AG09309 (cell line): ENCODE data around the gene RASGRP4.

Source experiments
- DNase-seq: peaks from one replicate; pipeline ENCODE4 v3.0.0-alpha.2; 2010; ENCODE audit warnings: low read depth
- H3K4me3 ChIP-seq: 2 replicates; pipeline ENCODE4 v1.5.1; 2011; ENCODE audit warnings: mild to moderate bottlenecking, low read depth, low read length, moderate library complexity; ENCODE audit not compliant: control insufficient read depth
- CTCF ChIP-seq: IDR thresholded peaks from 2 replicates; pipeline ENCODE4 v1.5.1; 2011; ENCODE audit warnings: mild to moderate bottlenecking, low read depth, low read length, inconsistent platforms; ENCODE audit not compliant: insufficient read depth, control insufficient read depth; ENCODE audit errors: missing control alignments

Gene RASGRP4

GRCh38 chr19:38449518-38449917 is 23.5 kb upstream of the RASGRP4 start:
- DNase-seq: no peak
- no peak for TF ChIP-seq CTCF
- no peak overlapping the region for H3K4me3 ChIP-seq

GRCh38 chr19:38448225-38448624 is 22.2 kb upstream of the RASGRP4 start:
- DNase-seq: no peak
- no peak for TF ChIP-seq CTCF
- no peak overlapping the region for H3K4me3 ChIP-seq

GRCh38 chr19:38445362-38445761 is 19.3 kb upstream of the RASGRP4 start:
- H3K4me3 ChIP-seq: no peak overlapping the region
- TF ChIP-seq CTCF: no peak
- DNase-seq: no peak

- TF ChIP-seq CTCF: no peak
- no peak for DNase-seq
- no peak overlapping the region for H3K4me3 ChIP-seq
Observed at GRCh38 chr19:38444026-38444425, 18.0 kb upstream of the RASGRP4 start.

- no peak for TF ChIP-seq CTCF
- H3K4me3 ChIP-seq: no peak overlapping the region
- no peak for DNase-seq
Observed at GRCh38 chr19:38443458-38443999, 17.5 kb upstream of the RASGRP4 start.

DNA sequence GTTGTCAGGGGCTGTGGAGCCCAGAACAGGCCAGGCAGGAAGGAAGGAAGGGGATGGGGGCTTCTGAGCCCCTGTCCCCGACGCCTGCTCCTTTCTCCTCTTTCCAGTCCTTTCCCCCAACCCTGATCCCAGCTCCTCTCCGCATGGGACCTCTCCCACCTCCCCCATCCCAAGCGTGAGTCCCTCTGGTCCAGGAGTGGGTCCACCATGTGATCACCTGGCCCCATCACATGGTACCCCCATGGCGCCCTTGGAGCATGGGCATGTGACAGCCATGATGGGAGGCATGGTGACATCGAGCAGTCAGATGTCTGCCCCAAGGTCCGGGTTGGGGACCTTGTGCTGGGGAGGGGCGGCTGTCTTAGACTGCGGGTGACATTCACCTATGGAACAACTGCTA is 16.7 kb upstream of the RASGRP4 start:
- H3K4me3 ChIP-seq: no peak overlapping the region
- TF ChIP-seq CTCF: no peak
- no peak for DNase-seq
